ENCODE data around the gene SLC45A2. TPM values are rescaled to one million over a fixed set of nuclear protein-coding genes. Genes with fewer than 3 reads are reported as not detected.
A peak's percentile ranks its signal among the peaks of the same experiment; 100 is the strongest.

SLC45A2 gene
- total RNA-seq, 1 donor from 2014 or later = not detected

DNA sequence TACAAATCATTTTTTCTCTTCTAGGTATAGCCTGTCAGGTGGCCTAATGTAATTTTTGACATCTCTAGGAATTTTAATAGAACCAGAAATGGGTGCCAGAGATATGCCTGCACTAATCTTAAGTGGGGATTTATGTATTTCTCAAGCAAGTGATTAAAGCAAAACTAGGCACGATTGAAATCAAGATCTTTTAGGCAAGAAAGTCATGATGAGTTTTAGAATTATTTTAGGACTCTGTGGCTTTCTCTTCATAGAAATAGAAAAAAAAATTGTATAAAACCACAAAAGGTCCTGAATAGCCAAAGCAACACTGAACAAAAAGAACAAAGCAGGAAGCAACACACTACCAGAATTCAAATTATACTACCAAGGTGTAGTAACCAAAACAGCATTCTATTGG, 24.3 kb upstream of the SLC45A2 start:
- Histone ChIP-seq H3K4me2 (peak overlapping the region; percentile 92), H3K9ac (no peak overlapping the region), H3K79me2 (ENCODE audit: low read depth) (peaks cover 15% of the 10 kb centered on the region), H2AFZ (replicated peaks) (peak overlapping the region; percentile 66), H3K36me3 (no peaks in the 10 kb centered on the region), H3K4me1 (peaks cover 26% of the 10 kb centered on the region), H3F3A (ENCODE audit: low read depth) (peaks cover 19% of the 10 kb centered on the region), H4K20me1 (ENCODE audit: low read depth) (no peaks in the 10 kb centered on the region), H3K9me3 (ENCODE audit: low read depth) (no peaks in the 10 kb centered on the region), H3K4me3 (peak overlapping the region; percentile 70), H3K27ac (peak overlapping the region; percentile 93), H3K27me3 (no peaks in the 10 kb centered on the region)
- Mint-ChIP-seq H3K9me3 (no peaks in the 10 kb centered on the region), H3K36me3 (peaks cover 7% of the 10 kb centered on the region), H3K4me3 (peak overlapping the region; percentile 95), H3K4me1 (peaks cover 39% of the 10 kb centered on the region), H3K27ac (peak overlapping the region; percentile 98), H3K27me3 (ENCODE audit: insufficient read depth, low read depth) (peaks cover 2% of the 10 kb centered on the region)
- DNase-seq (ENCODE audit: low spot score) = no peak
- TF ChIP-seq, protein P1, sequence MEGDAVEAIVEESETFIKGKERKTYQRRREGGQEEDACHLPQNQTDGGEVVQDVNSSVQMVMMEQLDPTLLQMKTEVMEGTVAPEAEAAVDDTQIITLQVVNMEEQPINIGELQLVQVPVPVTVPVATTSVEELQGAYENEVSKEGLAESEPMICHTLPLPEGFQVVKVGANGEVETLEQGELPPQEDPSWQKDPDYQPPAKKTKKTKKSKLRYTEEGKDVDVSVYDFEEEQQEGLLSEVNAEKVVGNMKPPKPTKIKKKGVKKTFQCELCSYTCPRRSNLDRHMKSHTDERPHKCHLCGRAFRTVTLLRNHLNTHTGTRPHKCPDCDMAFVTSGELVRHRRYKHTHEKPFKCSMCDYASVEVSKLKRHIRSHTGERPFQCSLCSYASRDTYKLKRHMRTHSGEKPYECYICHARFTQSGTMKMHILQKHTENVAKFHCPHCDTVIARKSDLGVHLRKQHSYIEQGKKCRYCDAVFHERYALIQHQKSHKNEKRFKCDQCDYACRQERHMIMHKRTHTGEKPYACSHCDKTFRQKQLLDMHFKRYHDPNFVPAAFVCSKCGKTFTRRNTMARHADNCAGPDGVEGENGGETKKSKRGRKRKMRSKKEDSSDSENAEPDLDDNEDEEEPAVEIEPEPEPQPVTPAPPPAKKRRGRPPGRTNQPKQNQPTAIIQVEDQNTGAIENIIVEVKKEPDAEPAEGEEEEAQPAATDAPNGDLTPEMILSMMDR (IDR thresholded peaks at IDR 0.05) = no peak

DNA sequence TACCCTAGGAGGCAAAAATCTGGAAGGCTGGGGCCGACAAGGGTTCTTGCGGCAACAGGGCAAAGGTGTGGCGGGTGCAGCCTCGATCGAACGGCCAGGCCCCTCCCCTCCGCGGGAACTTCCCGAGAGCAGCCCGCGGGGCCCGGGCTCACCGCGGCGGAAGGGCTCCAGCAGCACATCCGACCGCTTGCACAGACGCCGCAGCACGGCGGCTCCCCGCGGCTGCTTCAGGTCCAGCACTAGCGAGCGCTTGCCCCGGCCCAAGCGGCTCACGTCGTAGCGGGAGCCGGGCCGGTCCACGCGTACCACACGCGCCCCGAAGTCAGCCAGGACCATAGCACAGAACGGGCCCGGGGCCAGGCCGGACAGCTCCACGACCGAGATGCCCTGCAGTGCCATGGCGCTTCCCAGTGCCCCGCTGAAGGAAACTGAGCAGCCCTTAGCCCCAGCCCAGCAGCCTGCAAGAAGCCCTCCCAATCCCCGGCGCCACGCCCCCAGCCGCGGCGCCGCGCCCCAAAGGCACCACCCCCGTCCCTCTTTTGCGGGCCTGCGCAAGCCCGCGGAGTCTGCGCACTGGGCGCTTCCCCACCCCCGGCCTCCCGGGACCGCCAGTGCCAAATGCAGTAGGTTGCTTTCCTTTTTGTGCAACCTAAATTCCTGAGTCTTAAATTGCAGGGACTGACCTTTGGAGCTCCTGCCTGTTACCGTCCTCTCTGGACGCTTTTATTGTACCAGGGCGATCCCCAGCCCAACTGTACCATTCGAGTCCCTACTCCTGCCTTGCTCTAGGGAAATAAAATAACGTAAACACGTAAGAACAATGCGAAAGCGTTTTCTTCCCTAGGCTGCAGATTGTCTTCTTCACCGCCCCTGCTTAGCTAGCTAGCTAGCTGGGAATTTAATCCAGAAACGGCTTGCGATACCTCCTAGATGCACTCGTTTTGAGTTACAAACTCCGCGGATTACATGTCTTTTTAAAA, 23.4 kb upstream of the SLC45A2 start, which contains the start of gene AMACR:
AMACR (minus strand) TSS at position 430 of the 980 bp plus-strand sequence; CDS start at position 399, 31 bp downstream.
- Histone ChIP-seq H3K4me2 (peak within 1 kb of the TSS; percentile 92), H4K20me1 (ENCODE audit: low read depth) (no peaks in the 10 kb centered on the region), H3K9me3 (ENCODE audit: low read depth) (no peaks in the 10 kb centered on the region), H3K4me1 (peaks cover 30% of the 10 kb centered on the region), H3K27me3 (no peaks in the 10 kb centered on the region), H2AFZ (replicated peaks) (peak within 1 kb of the TSS; percentile 84), H3F3A (ENCODE audit: low read depth) (peaks cover 19% of the 10 kb centered on the region), H3K36me3 (no peaks in the 10 kb centered on the region), H3K9ac (peak within 1 kb of the TSS; percentile 35), H3K79me2 (ENCODE audit: low read depth) (peaks cover 15% of the 10 kb centered on the region), H3K27ac (peak within 1 kb of the TSS; percentile 93), H3K4me3 (peak within 1 kb of the TSS; percentile 70)
- H3K4me1 Mint-ChIP-seq = peaks cover 48% of the 10 kb centered on the region
- H3K9me3 Mint-ChIP-seq = no peaks in the 10 kb centered on the region
- TF ChIP-seq, protein P1 (IDR thresholded peaks at IDR 0.05) = no peak
- TF ChIP-seq EZH2phosphoT487 (IDR thresholded peaks at IDR 0.05) (no peak), EZH2 (IDR thresholded peaks at IDR 0.05) (no peak)
- H3K4me3 Mint-ChIP-seq = peak within 1 kb of the TSS; percentile 95
- peaks cover 2% of the 10 kb centered on the region for H3K27me3 Mint-ChIP-seq (ENCODE audit: insufficient read depth, low read depth)
- peak; percentile 97 for DNase-seq (ENCODE audit: low spot score)
- H3K36me3 Mint-ChIP-seq = peaks cover 10% of the 10 kb centered on the region
- peak within 1 kb of the TSS; percentile 98 for H3K27ac Mint-ChIP-seq

DNA sequence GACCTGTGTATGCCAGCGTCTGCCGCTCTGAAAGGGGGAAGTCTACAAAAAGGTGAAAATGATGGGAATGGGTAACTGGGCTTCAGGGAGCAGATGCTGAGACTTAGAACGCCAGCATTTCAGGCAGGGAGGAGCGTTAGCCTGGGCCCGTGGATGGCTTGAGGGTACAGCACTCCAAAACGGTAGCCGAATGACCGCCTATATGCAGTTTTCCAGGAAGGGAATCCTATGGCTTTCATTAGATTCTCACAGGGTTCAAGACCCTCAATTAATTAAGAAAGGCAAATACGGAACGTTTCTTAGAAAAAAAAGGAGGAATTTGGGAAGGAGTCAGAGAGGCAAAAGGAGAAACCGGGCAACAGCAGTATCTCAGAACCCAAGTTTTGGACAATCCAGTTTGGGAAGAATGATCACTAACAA, 22.7 kb upstream of the SLC45A2 start:
- Histone ChIP-seq H2AFZ (replicated peaks) (peak overlapping the region; percentile 84), H3K9ac (peak overlapping the region; percentile 35), H3K4me2 (peak overlapping the region; percentile 92), H3K27me3 (no peaks in the 10 kb centered on the region), H4K20me1 (ENCODE audit: low read depth) (no peaks in the 10 kb centered on the region), H3K4me1 (peaks cover 31% of the 10 kb centered on the region), H3K9me3 (ENCODE audit: low read depth) (no peaks in the 10 kb centered on the region), H3K27ac (peak overlapping the region; percentile 76), H3K79me2 (ENCODE audit: low read depth) (peaks cover 15% of the 10 kb centered on the region), H3K4me3 (peak overlapping the region; percentile 70), H3K36me3 (no peaks in the 10 kb centered on the region), H3F3A (ENCODE audit: low read depth) (peaks cover 19% of the 10 kb centered on the region)
- TF ChIP-seq EZH2 (IDR thresholded peaks at IDR 0.05) (no peak), EZH2phosphoT487 (IDR thresholded peaks at IDR 0.05) (no peak)
- TF ChIP-seq, protein P1 (IDR thresholded peaks at IDR 0.05) = no peak
- H3K9me3 Mint-ChIP-seq = no peaks in the 10 kb centered on the region
- H3K4me1 Mint-ChIP-seq = peaks cover 51% of the 10 kb centered on the region
- peaks cover 2% of the 10 kb centered on the region for H3K27me3 Mint-ChIP-seq (ENCODE audit: insufficient read depth, low read depth)
- DNase-seq (ENCODE audit: low spot score) = peak; percentile 30
- peak overlapping the region; percentile 39 for H3K27ac Mint-ChIP-seq
- H3K36me3 Mint-ChIP-seq = peaks cover 10% of the 10 kb centered on the region
- peak overlapping the region; percentile 95 for H3K4me3 Mint-ChIP-seq
